Measurements from ENCODE around the gene FAT4. TPM values are rescaled to one million over a fixed set of nuclear protein-coding genes. Genes with fewer than 3 reads are reported as not detected.

FAT4 gene
- total and polyA plus RNA-seq, 12 donors: 1.7 to 16.5 (median 11.4) TPM

GRCh38 chr4:125303821-125304220 lies 10.9 kb upstream of the FAT4 start:
- H3K36me3 ChIP-seq: no peaks in the 10 kb centered on the region
- H3K27ac ChIP-seq: no peak overlapping the region
- intact Hi-C loops (cut with DNase I): no loop called here
- no peak overlapping the region for H3K4me3 ChIP-seq
- ATAC-seq (no peak), DNase-seq (no peak)
- no peaks in the 10 kb centered on the region for H3K4me1 ChIP-seq
- no peaks in the 10 kb centered on the region for H3K27me3 ChIP-seq
- no peaks in the 10 kb centered on the region for H3K9me3 ChIP-seq
- TF ChIP-seq CTCF (IDR thresholded peaks at IDR 0.05): no peak
- 77 to 80% methylated on average over 5 of the region's 5 CpGs for WGBS, 2 donors

- TF ChIP-seq CTCF (IDR thresholded peaks at IDR 0.05): no peak
- no peak overlapping the region for H3K27ac ChIP-seq
- 95 to 96% methylated on average over 1 of the region's 1 CpG for WGBS, 2 donors
- H3K4me3 ChIP-seq: no peak overlapping the region
- H3K27me3 ChIP-seq: no peaks in the 10 kb centered on the region
- no peaks in the 10 kb centered on the region for H3K36me3 ChIP-seq
- peaks cover 0 to 12% (median 0%) of the 10 kb centered on the region in 11 donors for H3K9me3 ChIP-seq
- intact Hi-C loops (cut with DNase I): no loop called here
- no peaks in the 10 kb centered on the region for H3K4me1 ChIP-seq
- DNase-seq (no peak), ATAC-seq (no peak)
Measured at GRCh38 chr4:125306112-125306511, 8.6 kb upstream of the FAT4 start.

GRCh38 chr4:125306533-125306932 lies 8.2 kb upstream of the FAT4 start:
- no peaks in the 10 kb centered on the region for H3K4me1 ChIP-seq
- no peak for DNase-seq
- H3K4me3 ChIP-seq: no peak overlapping the region
- H3K27me3 ChIP-seq: peaks cover 0 to 3% (median 0%) of the 10 kb centered on the region in 7 donors
- no peak overlapping the region for H3K27ac ChIP-seq
- no peak for TF ChIP-seq CTCF (IDR thresholded peaks at IDR 0.05)
- intact Hi-C loops (cut with DNase I): no loop called here
- no peak for ATAC-seq
- peaks cover 0 to 12% (median 0%) of the 10 kb centered on the region in 11 donors for H3K9me3 ChIP-seq
- H3K36me3 ChIP-seq: no peaks in the 10 kb centered on the region

GRCh38 chr4:125311503-125311902 lies 3.3 kb upstream of the FAT4 start:
- H3K4me1 ChIP-seq: peaks cover 0 to 16% (median 8%) of the 10 kb centered on the region in 9 donors
- no peak for TF ChIP-seq CTCF (IDR thresholded peaks at IDR 0.05)
- peaks cover 0 to 39% (median 0%) of the 10 kb centered on the region in 7 donors for H3K27me3 ChIP-seq
- WGBS, 2 donors: 58 to 74% methylated on average over 2 of the region's 2 CpGs
- H3K36me3 ChIP-seq: no peaks in the 10 kb centered on the region
- no peak for DNase-seq
- ATAC-seq: no peak
- peaks cover 0 to 12% (median 0%) of the 10 kb centered on the region in 11 donors for H3K9me3 ChIP-seq
- no peak overlapping the region for H3K27ac ChIP-seq
- intact Hi-C loops (cut with DNase I): loop anchor here in 8 of 10 donors (5.0 to 10.0 kb wide), 12 partner anchors 123 to 1293 kb away; no protein-coding TSS in a partner anchor
- H3K4me3 ChIP-seq: no peak overlapping the region
